Esophagus squamous epithelium (tissue), 4 donors: ENCODE data around the gene BNC2.

ENCODE experiments used
- CTCF ChIP-seq, 6 experiments: fragments of 450-650 bp in 4 of 6; fragments of 200-600 bp in 2 of 6; sonication (generic) in 2 of 6; IDR thresholded peaks; one replicate each; pipeline ENCODE4 v1.5.1; 2016 to 2019; ENCODE audit warnings: antibody characterized with exemption in 6 of 6, mild to moderate bottlenecking in 4 of 6, moderate library complexity in 4 of 6
- POLR2A ChIP-seq, 4 donors: fragments of 450-650 bp; IDR thresholded peaks; one replicate each; pipeline ENCODE4 v1.6.1; 2017; ENCODE audit warnings: antibody characterized with exemption in 4 of 4, mild to moderate bottlenecking in 4 of 4, moderate library complexity in 3 of 4

- TF ChIP-seq POLR2A (IDR thresholded peaks at IDR 0.05) (no peak), CTCF (IDR thresholded peaks at IDR 0.05) (no peak)
Observed at GRCh38 chr9:16361939-16362338, 508.5 kb downstream of the BNC2 start.
